HepG2 (cell line): ENCODE measurements around the gene CRIP1. TPM values are rescaled to one million over a fixed set of nuclear protein-coding genes. Genes with fewer than 3 reads are reported as not detected.

Experiments used
- ATAC-seq: fragments of 200-7000 bp; cut with Tn5 transposase; 3 replicates; pipeline ENCODE4 v1.9.1; 2020; ENCODE audit warnings: mild to moderate bottlenecking, moderate library complexity
- BruUV-seq: library from RNA; stranded (reverse); fragments of 400-500 nt; replicated peaks from 2 replicates; lab custom pipeline; 2021; lab: Mats Ljungman, UMichigan
- CTCF ChIA-PET: fragments of 300-600 bp; formaldehyde crosslinking; extraction: SDS; loops from one replicate; lab custom pipeline; 2021; ENCODE audit warnings: low total read pairs, inconsistent platforms, low intra/inter-chr PET ratio; lab: Yijun Ruan, JAX
- POLR2A ChIA-PET: fragments of 350-600 bp; sonication (Branson Sonifier 250); formaldehyde crosslinking; loops from one replicate; lab custom pipeline; 2020; ENCODE audit warnings: antibody characterized with exemption, inconsistent platforms; lab: Yijun Ruan, JAX
- DNase-seq: peaks from one replicate; pipeline ENCODE4 v3.0.0-alpha.2; 2015; ENCODE audit warnings: low spot score
- FAIRE-seq: peaks from 3 replicates; lab custom pipeline; 2011; peaks lifted over from hg19 to GRCh38; lab: Jason Lieb, UNC
- H2AFZ ChIP-seq: one replicate; pipeline ENCODE4 v1.6.1; 2011; ENCODE audit warnings: low read length, inconsistent platforms
- H3K27ac ChIP-seq: fragments of 300-600 bp; 3 replicates; pipeline ENCODE4 v1.8.0; 2011; ENCODE audit warnings: mixed run types, mild to moderate bottlenecking, mixed read lengths, low read length, inconsistent platforms; ENCODE audit not compliant: insufficient read depth; ENCODE audit errors: extremely low read length
- H3K27me3 ChIP-seq, 2 experiments: fragments of 200-600 bp in 1 of 2; 2 replicates in 1 of 2; 3 replicates in 1 of 2; pipeline versions ENCODE4 v1.6.0 to v1.8.0; 2011; ENCODE audit warnings: low read length in 2 of 2, mild to moderate bottlenecking in 2 of 2, moderate library complexity in 2 of 2, inconsistent platforms in 1 of 2; ENCODE audit not compliant: insufficient read depth in 2 of 2, control insufficient read depth in 1 of 2
- H3K36me3 ChIP-seq, 2 experiments: fragments of 200-600 bp in 1 of 2; replicated peaks in 1 of 2; 2 replicates in 1 of 2; 3 replicates in 1 of 2; pipeline versions ENCODE4 v1.5.1 to v1.8.0; 2011; ENCODE audit warnings: low read length in 2 of 2, inconsistent platforms in 1 of 2; ENCODE audit not compliant: insufficient read depth in 2 of 2, control insufficient read depth in 1 of 2
- H3K4me1 ChIP-seq: 2 replicates; pipeline ENCODE4 v1.5.1; 2012; ENCODE audit warnings: low read length, inconsistent platforms; ENCODE audit not compliant: insufficient read depth
- H3K4me2 ChIP-seq: 2 replicates; pipeline ENCODE4 v1.6.0; 2011; ENCODE audit warnings: low read depth, low read length, inconsistent platforms
- H3K4me3 ChIP-seq, 3 experiments: fragments of 200-600 bp in 1 of 3; sonication (generic), shearing (Covaris generic) in 1 of 3; replicated peaks in 1 of 3; 2 replicates each; pipeline ENCODE4 v1.5.1; 2011 to 2016; ENCODE audit warnings: low read length in 3 of 3, inconsistent platforms in 2 of 3, low read depth in 2 of 3, mild to moderate bottlenecking in 2 of 3, control low read depth in 1 of 3, mixed read lengths in 1 of 3; ENCODE audit not compliant: insufficient read depth in 1 of 3
- H3K79me2 ChIP-seq: one replicate; pipeline ENCODE4 v1.6.1; 2011; ENCODE audit warnings: low read length, inconsistent platforms; ENCODE audit not compliant: insufficient read depth
- H3K9ac ChIP-seq: 2 replicates; pipeline ENCODE4 v1.6.0; 2011; ENCODE audit warnings: mild to moderate bottlenecking, low read depth, low read length, inconsistent platforms; ENCODE audit not compliant: insufficient read depth
- H3K9me3 ChIP-seq: 2 replicates; pipeline ENCODE4 v1.5.1; 2012; ENCODE audit warnings: mild to moderate bottlenecking, low read length
- H4K20me1 ChIP-seq: 2 replicates; pipeline ENCODE4 v1.6.0; 2011; ENCODE audit warnings: inconsistent platforms, mild to moderate bottlenecking, low read length, moderate library complexity; ENCODE audit not compliant: insufficient read depth
- AGO2 ChIP-seq: fragments of 200-400 bp; formaldehyde crosslinking; optimal IDR thresholded peaks from 2 replicates; pipeline ENCODE3; 2017; ENCODE audit warnings: mild to moderate bottlenecking, low read depth, low read length, moderate library complexity
- AKAP8 ChIP-seq: sonication (generic); formaldehyde crosslinking; IDR thresholded peaks from 2 replicates; pipeline ENCODE4 v1.5.1; 2020; ENCODE audit warnings: mild to moderate bottlenecking, missing genetic modification reagents
- CC2D1A ChIP-seq: sonication (generic); formaldehyde crosslinking; IDR thresholded peaks from 2 replicates; pipeline ENCODE4 v1.8.1; 2023; ENCODE audit warnings: mild to moderate bottlenecking, missing genetic modification reagents
- KAT2B ChIP-seq: fragments of 150-350 bp; IDR thresholded peaks from 2 replicates; pipeline ENCODE4 v1.6.1; 2014; ENCODE audit warnings: low read depth, low read length, borderline replicate concordance
- KAT7 ChIP-seq: IDR thresholded peaks from 2 replicates; pipeline ENCODE4 v1.6.1; 2018; ENCODE audit warnings: borderline replicate concordance, missing compliant biosample characterization
- MATR3 ChIP-seq: sonication (generic); formaldehyde crosslinking; IDR thresholded peaks from 2 replicates; pipeline ENCODE4 v1.4.0; 2020; ENCODE audit warnings: missing genetic modification reagents
- MEIS1 ChIP-seq: sonication (generic); formaldehyde crosslinking; IDR thresholded peaks from 2 replicates; pipeline ENCODE4 v1.9.0; 2021; ENCODE audit warnings: mild to moderate bottlenecking, missing genetic modification reagents, moderate library complexity, borderline replicate concordance
- RCOR2 ChIP-seq: IDR thresholded peaks from 2 replicates; pipeline ENCODE4 v1.6.1; 2016; ENCODE audit warnings: missing biosample characterization, missing genetic modification reagents
- REL ChIP-seq: sonication (generic); formaldehyde crosslinking; conservative IDR thresholded peaks from 2 replicates; pipeline ENCODE4 v1.8.0; 2022; ENCODE audit warnings: mild to moderate bottlenecking, missing genetic modification reagents, moderate library complexity
- SETDB1 ChIP-seq: sonication (generic); formaldehyde crosslinking; IDR thresholded peaks from 2 replicates; pipeline ENCODE4 v1.5.1; 2020; ENCODE audit warnings: missing genetic modification reagents, mild to moderate bottlenecking, borderline replicate concordance
- SMAD9 ChIP-seq: sonication (generic); formaldehyde crosslinking; IDR thresholded peaks from 2 replicates; pipeline ENCODE4 v1.5.1; 2020; ENCODE audit warnings: mild to moderate bottlenecking, missing genetic modification reagents
- SMC3 ChIP-seq: IDR thresholded peaks from 2 replicates; pipeline ENCODE4 v1.6.1; 2011; ENCODE audit warnings: low read length, improper control_type of control experiment
- TBP ChIP-seq: sonication (generic); formaldehyde crosslinking; IDR thresholded peaks from 2 replicates; pipeline ENCODE4 v1.5.0; 2020; ENCODE audit warnings: missing genetic modification reagents
- TMF1 ChIP-seq: sonication (generic); formaldehyde crosslinking; IDR thresholded peaks from 2 replicates; pipeline ENCODE4 v1.8.1; 2022; ENCODE audit warnings: low read depth, missing genetic modification reagents
- TRIM24 ChIP-seq: sonication (generic); formaldehyde crosslinking; IDR thresholded peaks from 2 replicates; pipeline ENCODE4 v1.8.0; 2022; ENCODE audit warnings: mild to moderate bottlenecking, missing genetic modification reagents
- YEATS4 ChIP-seq: sonication (generic); formaldehyde crosslinking; IDR thresholded peaks from 2 replicates; pipeline ENCODE4 v1.4.0; 2020; ENCODE audit warnings: missing genetic modification reagents, borderline replicate concordance
- ZBTB39 ChIP-seq: sonication (generic); formaldehyde crosslinking; IDR thresholded peaks from 2 replicates; pipeline ENCODE4 v1.5.0; 2020; ENCODE audit warnings: missing genetic modification reagents
- ZC3H13 ChIP-seq: sonication (generic); formaldehyde crosslinking; IDR thresholded peaks from 2 replicates; pipeline ENCODE4 v1.8.1; 2023; ENCODE audit warnings: mild to moderate bottlenecking, missing genetic modification reagents, moderate library complexity
- ZFX ChIP-seq: sonication (generic); formaldehyde crosslinking; IDR thresholded peaks from 2 replicates; pipeline ENCODE4 v1.4.0; 2020; ENCODE audit warnings: mild to moderate bottlenecking, low read depth, missing genetic modification reagents, moderate library complexity
- ZNF275 ChIP-seq: sonication (generic); formaldehyde crosslinking; IDR thresholded peaks from 2 replicates; pipeline ENCODE4 v1.8.0; 2022; ENCODE audit warnings: missing genetic modification reagents, mild to moderate bottlenecking, inconsistent platforms, borderline replicate concordance
- ZNF704 ChIP-seq: sonication (generic); formaldehyde crosslinking; IDR thresholded peaks from 2 replicates; pipeline ENCODE4 v1.8.1; 2023; ENCODE audit warnings: mild to moderate bottlenecking, inconsistent platforms, moderate library complexity, missing genetic modification reagents, borderline replicate concordance
- WGBS: methylation state at CpG from one replicate; pipeline ENCODE4 v1.1.6; 2017; ENCODE audit warnings: low lambda C conversion rate; 5-methylcytosine and 5-hydroxymethylcytosine counted together
- in situ Hi-C: cut with HindIII; loops from 2 replicates; pipeline ENCODE4 v1.10.0; 2017; ENCODE audit warnings: low pct_unique_long_range_greater_than_20kb; ENCODE audit not compliant: extremely low pct_ligation_motif_present
- intact Hi-C: fragments of 100-400 bp; cut with micrococcal nuclease; formaldehyde crosslinking; loops from one replicate; pipeline ENCODE4 v1.10.0; 2022; ENCODE audit not compliant: unreplicated experiment
- polyA plus RNA-seq, 8 experiments: library from polyadenylated mRNA; depleted of rRNA in 3 of 8; stranded (reverse) in 7 of 8; unstranded in 1 of 8; fragments of >200 nt; fragmentation: Illumina TruSeq in 4 of 8; extraction: Trizol in 4 of 8; gene quantifications; 2 replicates each; pipeline versions ENCODE4 v1.2.1 to v1.2.3, GENCODE V29; 2011 to 2016; ENCODE audit warnings: low read depth in 4 of 8, missing spikeins in 1 of 8, mixed read lengths in 1 of 8; ENCODE audit not compliant: insufficient read depth in 1 of 8
- total RNA-seq, 5 experiments: library from RNA; depleted of rRNA; stranded (reverse); fragments of >200 nt; fragmentation: Illumina TruSeq; extraction: Trizol; gene quantifications; 2 replicates each; pipeline ENCODE4 v1.2.3, GENCODE V29; 2016; ENCODE audit warnings: low read depth in 1 of 5

The CRIP1 gene
- total and polyA plus RNA-seq, 2 of the 13 experiments (the other 11 are each of a cell fraction or from before 2014, with no cell fraction given) = 53.9 to 59.5 TPM

GRCh38 chr14:105531088-105531893 is 44.6 kb downstream of the CRIP1 start:
- FAIRE-seq = no peak
- peaks cover 45% of the 10 kb centered on the region for H3K4me1 ChIP-seq
- H3K4me2 ChIP-seq = no peak overlapping the region
- no peak overlapping the region for H3K27ac ChIP-seq
- H3K79me2 ChIP-seq = no peaks in the 10 kb centered on the region
- no peaks in the 10 kb centered on the region for H3K9me3 ChIP-seq
- POLR2A ChIA-PET = interaction anchor here (1.1 kb wide), 1 partner anchor 42 kb away, joined by 3 read pairs; no protein-coding TSS in a partner anchor
- CTCF ChIA-PET = no interaction called here
- 65% methylated on average over 15 of the region's 30 CpGs for WGBS
- intact Hi-C loops = loop anchor here (5.0 kb wide), 1 partner anchor 159 kb away; no protein-coding TSS in a partner anchor
- DNase-seq = no peak
- ATAC-seq = no peak
- in situ Hi-C loops = loop anchor here (5.0 kb wide), 1 partner anchor 154 kb away; no protein-coding TSS in a partner anchor
- H3K9ac ChIP-seq = no peak overlapping the region
- H4K20me1 ChIP-seq = no peaks in the 10 kb centered on the region
- H3K27me3 ChIP-seq = peaks cover 3 to 42% of the 10 kb centered on the region in 2 experiments; a peak in 4 of 5 replicates
- H3K4me3 ChIP-seq = no peak overlapping the region
- no TSS peak for BruUV-seq
- H3K36me3 ChIP-seq = 0 out of 5 replicates have a peak, but pooled peaks cover 0 to 6% of the 10 kb centered on the region in 2 experiments
- H2AFZ ChIP-seq = no peak overlapping the region
- TF ChIP-seq AKAP8 (CRISPR knock-in tag) (peak; percentile 37), SMAD9 (CRISPR knock-in tag) (no peak), AGO2 (peak; percentile 93), TRIM24 (CRISPR knock-in tag) (no peak), ZNF704 (CRISPR knock-in tag) (no peak), SMC3 (no peak), MATR3 (no peak), KAT7 (no peak), RCOR2 (no peak), YEATS4 (CRISPR knock-in tag) (no peak), SETDB1 (CRISPR knock-in tag) (no peak), CC2D1A (CRISPR knock-in tag) (no peak), TMF1 (no peak), ZC3H13 (CRISPR knock-in tag) (peak; percentile 84; the same call in 1 of the 2 replicates), REL (CRISPR knock-in tag) (no peak), TBP (CRISPR knock-in tag) (no peak), ZBTB39 (CRISPR knock-in tag) (0 out of 2 replicates have a peak, but pooled peaks have one; percentile 23), ZNF275 (CRISPR knock-in tag) (no peak), KAT2B (no peak), MEIS1 (CRISPR knock-in tag) (no peak), ZFX (no peak)
